Measurements from ENCODE around the gene BMPER. TPM values are rescaled to one million over a fixed set of nuclear protein-coding genes. Genes with fewer than 3 reads are reported as not detected.

BMPER gene
- total RNA-seq, 1 experiment from 2014 or later: 6.7 TPM

- no peak overlapping the region for H3K27ac ChIP-seq (ENCODE audit: low read depth, low read length, poor library complexity, severe bottlenecking)
- H3K4me1 ChIP-seq (ENCODE audit: insufficient read depth, low read length, poor library complexity, severe bottlenecking): no peaks in the 10 kb centered on the region
- TF ChIP-seq EZH2 (IDR thresholded peaks at IDR 0.05; ENCODE audit: borderline replicate concordance, low read depth, low read length, poor library complexity, severe bottlenecking) (no peak), CTCF (conservative IDR thresholded peaks at IDR 0.05; ENCODE audit: low read depth, low read length) (no peak)
- intact Hi-C loops (cut with micrococcal nuclease; ENCODE audit: unreplicated experiment): no loop called here
- POLR2A ChIA-PET (ENCODE audit: low non-redundant PET): interaction anchor here (0.9 kb wide), 1 partner anchor 13 kb away, joined by 3 read pairs; no protein-coding TSS in a partner anchor
- CTCF ChIA-PET: no interaction called here
- no peaks in the 10 kb centered on the region for H3K27me3 ChIP-seq (replicated peaks; ENCODE audit: insufficient read depth, low read depth, low read length, poor library complexity)
- no peak for DNase-seq (ENCODE audit: low spot score)
- no peaks in the 10 kb centered on the region for H3K9me3 ChIP-seq (ENCODE audit: low read depth, low read length, poor library complexity, severe bottlenecking)
- no TSS peak for BruUV-seq (replicated peaks)
- H3K36me3 ChIP-seq (ENCODE audit: insufficient read depth, low read length, poor library complexity, severe bottlenecking): no peaks in the 10 kb centered on the region
- no peak overlapping the region for H3K4me3 ChIP-seq (ENCODE audit: low read depth, low read length, poor library complexity, severe bottlenecking)
Observed at GRCh38 chr7:34198231-34198641, 292.9 kb downstream of the BMPER start.
